Body of pancreas (tissue), 4 donors: Measurements from ENCODE around the gene KCNIP4.

Source experiments
- CTCF ChIP-seq, 7 experiments: fragments of 450-650 bp in 4 of 7; fragments of 200-600 bp in 3 of 7; sonication (generic) in 3 of 7; IDR thresholded peaks; one replicate each; pipeline ENCODE4 v1.5.1; 2016 to 2019; ENCODE audit warnings: antibody characterized with exemption in 7 of 7
- POLR2A ChIP-seq, 3 donors: fragments of 450-650 bp; IDR thresholded peaks; one replicate each; pipeline ENCODE4 v1.6.1; 2016; ENCODE audit warnings: antibody characterized with exemption in 3 of 3, mild to moderate bottlenecking in 2 of 3

- no peak for TF ChIP-seq POLR2A (IDR thresholded peaks at IDR 0.05)
- TF ChIP-seq CTCF (IDR thresholded peaks at IDR 0.05), result no peak
These were observed 1091.5 kb downstream of the KCNIP4 start for GRCh38 chr4:20857081-20857480.
